ENCODE data around the gene MYL12A.
"Not testable (repeated sequence)": the region's sequence is repeated elsewhere in the genome, so short reads cannot be mapped to it uniquely, and the experiment has no call there.

Gene MYL12A

GRCh38 chr18:3247240-3248061, at the start of gene MYL12A:
MYL12A (plus strand) TSS chr18:3247801; CDS start chr18:3253248, 5,447 bp downstream.
- peak; percentile 82 for DNase-seq (ENCODE audit: low read depth in 2 of 2)

- not testable (repeated sequence) for DNase-seq (ENCODE audit: low read depth in 2 of 2)
These were observed 49.2 kb upstream of the MYL12A start for GRCh38 chr18:3198260-3198860.

- no peak for DNase-seq (ENCODE audit: low read depth in 2 of 2)
These were observed 47.5 kb upstream of the MYL12A start for GRCh38 chr18:3199942-3200645.

- DNase-seq (ENCODE audit: low read depth in 2 of 2) = no peak
These were observed 42.4 kb upstream of the MYL12A start for GRCh38 chr18:3205239-3205638.

GRCh38 chr18:3207565-3207964, 40.0 kb upstream of the MYL12A start:
- no peak for DNase-seq (ENCODE audit: low read depth in 2 of 2)

- no peak for DNase-seq (ENCODE audit: low read depth in 2 of 2)
These were observed 37.6 kb upstream of the MYL12A start for GRCh38 chr18:3209859-3210569.

- no peak for DNase-seq (ENCODE audit: low read depth in 2 of 2)
These were observed 36.2 kb upstream of the MYL12A start for GRCh38 chr18:3211236-3211992.

- DNase-seq (ENCODE audit: low read depth in 2 of 2) = no peak
These were observed 34.9 kb upstream of the MYL12A start for GRCh38 chr18:3212657-3213056.

- no peak for DNase-seq (ENCODE audit: low read depth in 2 of 2)
These were observed 34.1 kb upstream of the MYL12A start for GRCh38 chr18:3213300-3214059.

GRCh38 chr18:3214855-3215637, 32.6 kb upstream of the MYL12A start:
- no peak for DNase-seq (ENCODE audit: low read depth in 2 of 2)

- DNase-seq (ENCODE audit: low read depth in 2 of 2) = no peak
These were observed 30.6 kb upstream of the MYL12A start for GRCh38 chr18:3216987-3217386.

GRCh38 chr18:3217948-3218647, 29.5 kb upstream of the MYL12A start:
- DNase-seq (ENCODE audit: low read depth in 2 of 2) = no peak

- no peak for DNase-seq (ENCODE audit: low read depth in 2 of 2)
These were observed 28.8 kb upstream of the MYL12A start for GRCh38 chr18:3218819-3219218.

- DNase-seq (ENCODE audit: low read depth in 2 of 2) = no peak
These were observed 28.4 kb upstream of the MYL12A start for GRCh38 chr18:3219241-3219630.

GRCh38 chr18:3219631-3220335, 27.8 kb upstream of the MYL12A start, which contains the start of gene MYOM1:
MYOM1 (minus strand) TSS chr18:3219968; CDS start chr18:3215223, 4,745 bp downstream.
- DNase-seq (ENCODE audit: low read depth in 2 of 2) = no peak

- DNase-seq (ENCODE audit: low read depth in 2 of 2) = not testable (repeated sequence)
These were observed 26.7 kb upstream of the MYL12A start for GRCh38 chr18:3220868-3221267.

GRCh38 chr18:3221496-3221895, 26.1 kb upstream of the MYL12A start:
- DNase-seq (ENCODE audit: low read depth in 2 of 2) = no peak

GRCh38 chr18:3223356-3223755, 24.2 kb upstream of the MYL12A start:
- no peak for DNase-seq (ENCODE audit: low read depth in 2 of 2)
